Stimulated activated CD8-positive, alpha-beta memory T cell treated with anti-CD3 and anti-CD28 coated beads, Interleukin-7, amount 100 ng/mL, for 1 hour (primary cell): ENCODE data around the gene EFCAB6.

Experiments
- DNase-seq, 2 donors: peaks; one replicate each; pipeline ENCODE4 v3.0.0-alpha.2; 2020; ENCODE audit warnings: low read depth in 2 of 2

The EFCAB6 gene

DNA sequence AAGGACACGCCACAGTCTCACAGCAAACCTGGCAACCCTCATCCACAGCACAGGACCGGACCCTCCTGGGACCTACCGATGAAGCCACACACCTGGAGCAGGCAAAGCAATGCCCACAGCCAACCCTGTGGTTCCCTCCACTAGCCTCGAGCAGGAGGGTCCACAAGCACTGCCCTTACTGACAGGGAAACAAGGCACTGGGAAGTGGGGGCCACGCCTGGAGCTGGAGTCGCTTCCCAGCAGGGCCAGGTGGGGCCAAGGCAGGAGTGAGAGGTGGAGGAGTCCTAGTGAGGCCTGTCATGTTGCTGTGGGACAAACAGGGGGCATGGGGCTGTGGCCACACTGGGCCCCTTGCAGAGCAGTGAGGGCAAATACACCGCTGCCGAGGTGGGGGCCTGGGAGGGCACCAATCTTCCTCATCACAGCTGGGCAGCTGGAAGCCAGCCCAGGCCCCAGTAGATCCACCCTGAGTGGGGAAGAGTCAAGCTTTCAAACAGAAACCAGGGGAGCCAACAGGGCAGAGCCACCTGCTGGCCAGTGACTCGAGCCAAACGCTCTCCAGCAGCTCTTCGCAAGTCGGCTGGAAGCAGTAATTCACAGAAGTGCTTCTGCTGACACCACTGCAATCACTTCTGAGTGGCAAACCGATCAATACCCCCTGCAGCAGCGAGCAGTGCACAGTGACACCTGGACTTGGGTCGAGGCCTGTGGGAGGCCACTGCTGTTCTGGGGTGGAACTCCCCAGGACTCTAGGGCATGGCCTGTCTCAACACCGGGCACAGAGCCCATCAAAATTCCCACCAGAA, 36.5 kb upstream of the EFCAB6 start:
- DNase-seq = no peak

DNA sequence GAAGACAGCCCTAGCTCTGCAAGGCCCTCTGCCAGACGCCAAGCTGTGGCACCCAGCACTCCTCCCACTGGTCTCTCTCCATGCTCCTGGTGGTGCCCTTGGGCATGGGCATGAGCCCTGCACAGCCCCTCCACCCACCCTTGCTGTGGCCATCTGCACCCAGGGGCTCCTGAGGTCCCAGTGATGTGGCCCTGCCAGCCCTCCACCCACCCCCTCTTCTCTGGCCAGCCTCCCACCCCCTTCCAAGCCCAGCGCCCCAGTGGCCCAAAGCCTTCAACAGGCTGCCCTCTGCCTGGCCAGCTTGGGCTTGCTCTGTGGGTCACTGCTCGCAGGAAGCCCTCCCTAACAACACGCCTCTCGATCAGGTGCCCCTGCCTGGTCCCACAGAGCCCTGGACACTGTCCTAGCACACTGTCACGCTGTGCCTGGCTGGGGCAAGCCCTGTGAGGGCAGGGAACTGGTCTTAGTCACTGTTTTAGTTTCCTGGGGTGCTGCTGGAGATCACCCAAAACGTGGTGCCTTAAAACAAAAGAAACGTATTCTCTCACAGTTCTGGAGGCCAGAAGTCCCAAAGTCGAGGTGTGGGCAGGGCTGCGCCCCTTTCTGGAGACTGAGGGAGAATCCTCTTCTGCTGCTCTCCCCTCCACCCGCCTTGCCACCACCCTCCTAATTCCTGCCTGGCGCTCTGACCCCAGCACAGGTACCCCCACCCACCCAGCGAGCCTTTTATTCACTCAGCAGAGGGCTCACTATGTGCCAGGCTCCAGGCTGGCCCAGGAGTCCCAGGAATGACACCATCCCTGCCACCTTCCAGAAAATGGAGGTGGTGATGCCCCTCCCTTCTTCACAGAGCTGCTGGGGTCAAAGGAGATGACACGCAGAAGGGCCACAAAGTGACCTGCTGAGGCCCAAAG, 35.5 kb upstream of the EFCAB6 start:
- no peak for DNase-seq

DNA sequence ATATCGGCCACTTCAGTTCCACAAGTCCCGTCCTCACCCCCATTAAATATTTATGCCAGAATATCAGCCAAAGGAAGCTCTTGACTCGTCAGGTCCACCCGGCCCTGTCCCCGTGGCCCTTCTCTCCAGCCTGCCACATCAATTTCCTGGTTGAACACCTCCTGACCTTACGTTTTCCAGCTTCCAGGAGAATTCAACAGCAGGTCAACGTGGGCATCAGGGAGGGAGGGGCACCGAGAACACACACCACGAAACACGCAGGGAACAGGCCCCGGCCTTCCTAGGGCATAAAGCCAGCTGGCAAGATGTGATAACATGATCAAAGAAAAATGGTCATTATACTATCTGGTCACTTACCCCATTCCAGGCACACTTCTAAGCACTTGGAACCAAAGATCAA, 34.9 kb upstream of the EFCAB6 start:
- no peak for DNase-seq

DNA sequence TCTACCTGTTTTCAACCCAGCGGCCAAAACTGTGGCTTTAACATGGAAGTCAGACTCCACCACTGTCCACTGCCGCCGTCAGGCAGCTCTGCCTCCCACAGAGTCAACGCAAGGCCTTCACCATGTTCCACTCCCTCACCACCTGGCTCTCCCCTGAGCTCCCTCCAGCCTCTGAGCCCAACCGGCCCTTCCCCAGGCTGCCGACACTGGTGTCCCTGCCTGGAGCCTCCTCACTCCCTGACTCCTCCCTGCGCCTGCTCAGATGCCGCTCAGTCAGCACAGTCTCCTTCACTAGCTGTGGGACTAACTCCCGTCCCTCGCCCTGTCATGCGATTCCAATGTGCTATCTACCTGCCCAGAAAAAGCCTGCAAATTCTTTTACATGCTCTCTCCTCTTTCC, 33.9 kb upstream of the EFCAB6 start:
- no peak for DNase-seq

DNA sequence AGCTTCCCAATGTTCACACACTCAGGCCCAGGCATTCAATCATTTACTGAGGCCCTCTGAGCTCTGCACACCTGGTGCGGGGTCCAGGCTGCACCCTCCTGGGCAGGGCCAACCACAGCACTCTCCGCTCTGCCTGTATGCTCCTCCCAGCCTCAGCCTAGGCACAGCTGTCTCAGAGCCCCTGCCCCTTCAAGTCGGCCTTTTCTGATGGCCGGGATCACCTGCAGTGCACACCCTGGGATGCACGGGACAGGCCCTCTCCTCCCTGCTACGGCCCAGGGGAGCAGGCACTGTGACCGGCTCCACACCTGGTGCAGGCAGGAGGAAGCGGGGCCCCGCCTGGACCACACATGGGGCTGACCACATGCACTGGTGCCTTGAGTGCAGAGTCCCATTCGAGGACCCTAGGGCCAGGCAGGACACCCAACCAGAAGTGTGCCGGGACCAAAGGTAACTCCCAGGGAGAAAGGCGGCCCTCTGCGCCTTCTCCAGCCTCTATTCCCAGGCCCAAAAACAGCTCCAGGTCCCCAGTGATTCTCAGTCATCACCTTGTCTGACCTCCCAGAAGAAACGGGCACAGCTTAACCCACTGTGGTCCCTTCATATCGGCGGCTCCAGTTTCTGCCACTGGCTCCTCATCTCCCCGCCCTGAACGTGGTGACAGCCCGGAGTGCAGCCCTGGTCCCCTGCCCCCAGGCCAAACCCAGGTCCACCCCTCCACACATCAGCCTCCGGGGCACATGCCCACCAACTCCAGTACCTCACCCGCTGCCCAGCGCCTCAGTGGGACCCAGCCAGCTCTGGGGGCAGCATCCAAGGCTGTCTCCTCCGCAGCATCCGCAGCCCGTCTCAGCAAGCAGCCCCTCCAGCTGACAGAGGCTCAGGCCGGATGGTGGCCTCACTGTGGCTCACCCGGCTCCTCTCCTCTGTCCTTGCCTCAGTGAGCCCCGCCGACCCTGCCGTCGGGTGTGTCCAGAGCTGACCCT, 32.7 kb upstream of the EFCAB6 start:
- no peak for DNase-seq

DNA sequence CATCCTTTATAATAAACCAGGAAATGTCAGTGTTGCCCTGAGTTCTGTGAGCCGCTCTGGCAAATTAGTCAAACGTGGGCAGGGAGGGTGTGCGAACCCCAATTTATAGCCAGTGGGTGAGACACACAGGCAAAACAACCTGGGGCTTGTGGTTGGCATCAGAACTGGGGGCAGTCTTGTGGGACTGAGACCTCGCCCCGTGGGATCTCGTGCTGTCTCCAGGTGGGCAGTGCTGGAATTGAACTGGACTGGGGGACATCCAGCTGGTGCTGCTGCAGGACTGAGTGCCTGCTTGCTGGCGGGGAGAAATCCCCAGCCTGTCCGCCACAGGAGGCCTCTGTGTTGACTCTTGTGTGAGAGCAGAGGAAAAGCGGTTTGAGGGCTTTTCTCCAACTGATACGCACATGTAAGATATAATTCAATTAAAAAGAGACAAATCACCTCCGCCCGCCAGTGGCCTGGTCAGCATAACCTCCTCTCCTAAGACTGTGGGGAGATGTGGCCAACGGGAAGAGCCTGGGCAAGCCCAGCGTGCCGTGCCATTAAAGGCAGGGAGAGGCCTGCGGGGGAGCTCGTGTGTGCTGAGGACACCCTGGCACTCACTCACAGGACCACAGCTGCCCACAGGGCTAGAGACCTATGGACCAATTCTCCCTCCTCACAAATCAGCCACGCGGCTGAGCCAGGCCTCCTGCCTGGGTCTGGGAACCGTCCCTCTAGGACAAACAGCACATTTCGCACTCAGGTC, 31.9 kb upstream of the EFCAB6 start:
- no peak for DNase-seq

DNA sequence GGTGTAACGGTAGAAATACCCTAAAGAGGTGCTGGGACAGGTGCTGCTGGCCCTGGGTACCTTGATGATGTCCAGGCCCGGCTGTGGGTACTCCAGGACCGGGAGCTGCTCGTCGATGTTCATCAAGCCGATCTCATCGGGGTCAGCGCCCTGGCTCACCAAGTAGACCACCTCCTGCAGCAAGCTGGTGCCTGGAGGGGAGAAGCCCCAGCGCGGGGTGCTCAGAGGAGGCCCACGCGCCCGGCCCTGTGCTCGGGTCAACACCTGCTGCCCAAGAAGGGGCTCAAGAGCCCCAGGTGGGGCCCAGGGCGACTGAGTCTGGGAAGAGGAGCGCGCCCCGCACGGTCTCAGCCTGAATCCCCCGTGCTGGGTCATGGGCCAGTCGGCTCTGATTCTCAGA, 29.6 kb upstream of the EFCAB6 start:
- no peak for DNase-seq

DNA sequence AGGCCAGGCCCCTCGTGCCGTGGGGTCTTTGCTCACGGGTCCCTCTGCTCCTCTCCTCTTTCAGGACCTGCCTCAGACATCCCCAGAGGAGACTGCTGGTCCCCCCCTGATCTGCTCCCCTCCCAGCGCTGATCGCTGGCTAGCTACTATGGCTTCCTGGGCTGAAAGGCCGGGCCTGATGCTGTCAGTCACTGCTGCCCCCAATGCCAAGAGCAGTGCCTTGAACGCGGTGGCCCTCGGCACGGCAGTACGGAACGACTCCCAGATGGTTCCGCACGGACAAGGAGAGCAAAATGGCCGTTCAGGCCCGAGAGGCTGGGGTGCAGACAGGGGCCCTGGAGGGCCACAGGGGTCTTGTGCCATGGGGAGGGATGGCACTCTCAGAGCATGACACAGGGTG, 28.7 kb upstream of the EFCAB6 start:
- no peak for DNase-seq

DNA sequence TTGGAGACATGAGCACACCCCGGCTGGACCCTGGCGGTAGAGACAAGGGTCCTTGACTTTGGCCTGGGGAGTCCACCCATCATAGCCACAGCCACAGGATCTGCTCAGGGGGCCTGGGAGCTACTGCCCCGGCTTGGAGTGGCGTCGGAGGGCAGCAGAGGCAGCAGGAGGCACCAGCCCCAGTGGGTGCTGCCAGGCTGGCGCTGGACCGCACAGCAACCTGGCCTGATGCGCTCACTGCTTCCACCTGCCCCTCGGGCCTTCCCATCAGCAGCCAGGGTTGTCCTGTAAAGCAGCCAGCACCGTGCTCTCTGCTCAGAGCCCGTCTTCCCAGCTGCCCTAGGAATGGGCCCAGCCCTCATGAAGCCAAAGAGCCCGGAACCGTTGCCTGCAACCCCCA, 28.3 kb upstream of the EFCAB6 start:
- no peak for DNase-seq

DNA sequence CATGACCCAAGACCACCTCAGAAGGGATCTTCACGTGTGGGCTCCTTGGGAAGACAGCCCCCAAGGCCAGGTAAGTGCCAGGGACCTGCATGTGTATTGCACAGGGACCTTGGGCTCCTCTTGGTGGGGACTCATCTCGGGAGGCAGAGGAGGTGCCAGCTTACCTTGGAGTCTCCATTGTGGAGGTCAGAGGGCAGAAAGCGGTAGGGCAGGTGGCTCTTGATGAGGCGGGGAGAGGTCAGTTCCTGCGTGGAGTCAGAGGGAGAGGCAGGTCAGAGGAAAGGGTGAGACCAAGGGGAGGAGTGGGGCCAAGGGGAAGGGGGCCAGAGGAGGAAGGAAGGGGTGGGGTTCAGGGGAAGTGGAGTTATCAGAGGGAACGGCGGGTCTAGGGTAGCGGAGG, 27.7 kb upstream of the EFCAB6 start:
- DNase-seq = no peak

DNA sequence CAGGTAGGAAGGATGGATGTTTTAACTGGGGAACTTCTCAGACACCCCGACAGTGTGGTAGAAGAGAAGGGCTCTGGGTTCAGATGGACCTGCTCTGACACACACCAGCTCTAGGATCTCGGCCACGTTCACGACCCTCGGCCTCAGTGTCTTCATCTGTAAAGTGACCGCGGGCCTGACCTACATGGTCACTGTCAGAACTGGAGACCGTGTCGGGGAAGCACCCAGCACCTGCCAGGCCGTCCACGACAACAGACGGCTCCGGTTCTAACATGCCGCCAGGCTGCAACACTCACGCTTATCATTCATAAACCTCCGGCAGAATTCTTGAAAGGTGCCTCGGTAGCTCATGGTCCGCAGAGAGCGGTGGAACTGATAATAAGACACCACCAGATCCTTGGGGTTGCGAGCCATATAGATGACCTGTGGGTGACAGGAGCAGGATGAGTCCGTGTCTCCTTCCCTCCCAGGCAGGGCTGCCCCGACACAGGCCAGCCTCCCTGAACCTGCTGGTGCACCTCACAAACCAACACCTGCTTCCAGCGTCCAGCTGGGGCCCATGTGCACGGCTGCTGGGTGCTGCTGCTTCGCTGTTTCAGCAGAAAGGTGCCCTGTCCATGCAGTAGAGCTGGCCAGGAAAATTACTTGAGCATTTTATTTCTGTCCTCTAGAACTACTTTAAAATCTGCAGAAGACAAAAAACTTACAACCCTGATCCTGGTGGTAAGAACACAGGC, 26.6 kb upstream of the EFCAB6 start:
- DNase-seq = no peak

DNA sequence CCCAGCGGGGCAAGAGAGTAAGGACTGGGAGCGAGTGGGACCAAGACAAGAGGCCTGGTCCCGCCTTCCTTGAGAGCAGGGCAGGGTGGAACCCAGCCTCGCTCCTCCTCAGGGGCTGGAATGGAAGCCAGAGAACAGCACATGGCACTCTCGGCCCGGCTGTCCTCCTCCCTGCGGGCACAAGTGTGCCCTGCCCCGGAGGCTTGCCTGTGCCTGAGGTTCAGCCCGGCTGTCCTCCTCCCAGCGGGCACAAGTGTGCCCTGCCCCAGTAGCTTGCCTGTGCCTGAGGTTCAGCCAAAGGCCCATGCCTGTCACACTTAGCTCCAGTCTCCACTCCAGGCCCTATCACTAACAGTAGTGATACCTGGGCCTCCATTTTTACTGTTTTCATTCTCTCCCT, 26.1 kb upstream of the EFCAB6 start:
- DNase-seq = no peak

DNA sequence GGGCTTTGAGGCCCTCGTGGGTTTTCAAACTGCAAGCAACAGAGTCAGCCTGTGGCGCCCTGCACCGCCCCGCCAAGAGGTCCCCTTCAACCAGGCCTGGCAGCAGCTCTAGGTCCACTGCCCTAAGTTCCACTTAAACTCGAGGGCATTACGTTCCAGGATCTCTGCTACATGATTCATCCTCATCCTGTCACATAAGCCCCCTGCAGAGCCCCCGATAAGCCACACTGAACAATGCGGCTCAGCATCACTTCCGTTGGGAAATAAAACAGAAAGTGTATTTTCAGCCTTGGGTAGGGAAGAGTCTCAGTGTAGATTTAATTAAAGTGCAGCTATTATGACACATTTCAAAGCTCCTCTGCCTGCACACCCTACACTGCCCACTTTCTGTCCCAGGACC, 25.6 kb upstream of the EFCAB6 start:
- DNase-seq = no peak

DNA sequence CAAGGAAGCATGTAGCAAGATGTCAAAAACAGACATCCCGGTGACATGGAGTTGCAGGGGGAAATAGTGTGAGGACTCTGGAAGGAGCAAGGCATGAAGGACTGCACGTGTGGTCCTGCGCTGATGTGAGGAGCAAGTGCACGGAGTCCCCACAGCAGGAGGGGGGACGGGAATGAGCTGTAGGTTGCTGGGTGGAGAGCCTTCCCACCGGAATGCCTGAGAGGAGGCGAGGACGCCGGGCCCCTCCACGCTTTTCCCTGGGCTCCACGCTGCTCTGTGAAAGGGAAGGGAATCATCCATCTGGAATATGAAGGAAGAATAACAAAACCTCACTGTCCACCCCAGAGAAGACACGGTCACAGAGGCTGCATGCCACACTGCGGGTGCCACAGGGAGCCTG, 23.6 kb upstream of the EFCAB6 start:
- DNase-seq = no peak

DNA sequence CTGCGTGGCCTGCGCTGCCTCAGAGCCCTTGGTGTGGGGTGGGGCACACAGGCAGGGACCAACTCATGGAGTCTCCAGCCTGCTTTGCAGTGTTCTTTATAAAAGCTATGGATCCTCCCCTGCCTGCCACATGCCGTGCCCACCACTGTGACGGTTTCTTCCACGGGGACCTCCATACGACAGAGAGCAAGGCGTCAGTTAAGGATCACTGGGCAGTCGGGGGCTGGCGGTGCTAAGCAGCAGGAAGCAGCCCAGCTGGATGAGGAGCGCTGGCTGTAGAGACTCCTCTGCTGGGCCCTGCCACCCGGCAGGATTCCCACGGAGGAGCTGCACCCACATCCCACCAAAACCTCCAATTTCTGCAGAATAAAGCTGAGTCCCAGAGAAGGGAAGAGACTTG, 23.1 kb upstream of the EFCAB6 start:
- DNase-seq = no peak

DNA sequence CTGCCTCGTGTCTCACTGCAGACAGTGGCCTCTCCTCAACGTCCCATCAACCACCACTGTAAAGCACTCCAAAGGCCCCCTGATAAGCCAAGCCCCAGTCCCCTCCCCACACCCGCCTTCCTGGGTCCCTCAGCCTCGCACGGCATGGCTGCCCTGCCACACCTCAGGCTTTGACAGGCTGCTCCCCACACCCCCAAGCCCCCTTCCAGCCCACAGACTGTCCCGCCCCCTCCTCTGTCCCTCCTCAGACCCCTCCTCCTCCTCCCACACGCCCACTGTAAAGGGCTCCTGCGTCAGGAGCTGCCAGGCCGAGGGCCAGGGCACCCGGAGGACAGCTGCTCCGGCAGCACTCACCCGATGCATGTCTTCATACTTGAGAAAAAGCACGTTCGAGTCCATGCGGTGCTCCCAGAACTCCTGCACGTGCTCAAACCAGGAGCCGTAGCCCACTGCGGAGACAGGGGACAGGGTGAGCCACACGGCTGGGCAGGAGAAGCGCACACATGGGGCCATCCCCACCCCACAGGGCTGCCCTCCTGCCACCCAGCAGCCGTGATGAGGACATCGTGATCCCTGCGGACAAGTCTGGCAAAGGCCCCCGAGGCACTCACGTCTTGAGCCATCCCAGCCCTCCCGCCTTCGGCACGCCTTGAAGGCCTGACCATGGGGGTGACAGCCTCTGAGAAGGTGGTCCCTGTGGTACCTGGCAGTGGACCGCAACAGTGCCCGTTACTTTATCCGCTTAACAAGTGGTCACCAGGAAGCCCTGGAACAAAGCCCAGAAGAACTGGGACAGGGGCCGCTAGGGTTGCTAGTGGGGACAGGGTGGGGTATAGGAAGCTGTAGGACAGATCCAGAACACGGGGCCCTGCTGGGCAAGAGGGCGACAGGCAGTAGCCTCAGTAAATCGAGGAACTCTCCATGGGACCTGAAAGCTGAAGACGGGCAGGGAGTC, 21.5 kb upstream of the EFCAB6 start:
- no peak for DNase-seq

DNA sequence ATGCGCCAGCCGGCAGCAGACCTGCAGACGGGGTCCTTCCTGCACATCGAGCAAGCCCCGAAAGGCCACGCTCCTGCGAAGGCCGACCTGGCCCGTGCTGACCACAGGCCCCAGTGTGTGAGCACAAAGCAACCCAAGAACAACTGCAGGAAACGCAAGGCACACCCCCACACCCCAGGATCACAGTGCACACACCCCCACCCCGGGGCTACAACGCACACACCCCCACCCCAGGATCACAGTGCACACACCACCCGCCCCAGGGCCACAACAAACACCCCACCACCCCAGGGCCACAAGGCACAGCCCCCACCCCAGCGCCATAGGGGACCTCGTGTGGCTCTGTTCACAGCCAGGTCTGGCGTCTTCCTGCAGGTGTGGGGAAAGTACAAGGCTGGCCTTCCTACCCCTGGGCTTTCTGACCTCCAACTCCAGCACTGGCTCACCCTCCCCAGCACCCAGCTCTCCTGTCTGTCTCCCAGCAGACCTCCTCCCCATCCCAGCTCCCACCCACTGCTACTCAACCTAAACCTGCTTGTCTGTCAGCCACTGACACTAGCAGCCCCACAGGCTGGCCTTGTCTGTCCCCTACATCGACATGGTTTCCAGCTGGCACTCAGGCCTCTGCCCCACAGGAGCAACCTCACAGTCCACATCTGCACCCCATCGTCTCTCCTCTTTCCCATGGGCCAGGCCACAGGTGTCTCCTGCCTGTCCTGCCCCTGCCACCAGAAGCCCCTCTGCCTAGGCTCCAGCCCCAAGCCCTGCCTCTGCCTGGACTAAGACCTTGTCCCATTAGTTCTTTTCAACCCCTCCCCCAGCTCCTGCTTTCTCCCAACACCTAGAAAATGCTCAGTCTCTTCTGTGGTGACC, 20.5 kb upstream of the EFCAB6 start:
- DNase-seq = no peak
